HEK293T (cell line): ENCODE measurements around the gene TSPAN12.

ENCODE experiments used
- BHLHE40 ChIP-seq: fragments of 450-650 bp; IDR thresholded peaks from 2 replicates; pipeline ENCODE4 v1.6.1; 2016; ENCODE audit warnings: mild to moderate bottlenecking, moderate library complexity, borderline replicate concordance
- ELF4 ChIP-seq: fragments of 450-650 bp; IDR thresholded peaks from 2 replicates; pipeline ENCODE4 v1.6.1; 2017; ENCODE audit warnings: antibody characterized with exemption
- FOXA1 ChIP-seq: fragments of 450-650 bp; IDR thresholded peaks from 2 replicates; pipeline ENCODE4 v1.6.1; 2016; ENCODE audit warnings: mild to moderate bottlenecking
- FOXK2 ChIP-seq: fragments of 450-650 bp; IDR thresholded peaks from 2 replicates; pipeline ENCODE4 v1.6.1; 2016; ENCODE audit warnings: mild to moderate bottlenecking
- FOXM1 ChIP-seq: fragments of 450-650 bp; IDR thresholded peaks from 2 replicates; pipeline ENCODE4 v1.6.1; 2017; ENCODE audit warnings: mild to moderate bottlenecking, borderline replicate concordance
- HDGF ChIP-seq: fragments of 450-650 bp; IDR thresholded peaks from 2 replicates; pipeline ENCODE4 v1.6.1; 2017; ENCODE audit warnings: antibody characterized with exemption, borderline replicate concordance
- L3MBTL2 ChIP-seq: fragments of 450-650 bp; conservative IDR thresholded peaks from 2 replicates; pipeline ENCODE4 v1.6.1; 2016; ENCODE audit warnings: mild to moderate bottlenecking
- PKNOX1 ChIP-seq: fragments of 450-650 bp; IDR thresholded peaks from 2 replicates; pipeline ENCODE4 v1.6.1; 2016
- SP1 ChIP-seq: fragments of 450-650 bp; IDR thresholded peaks from 2 replicates; pipeline ENCODE4 v1.6.1; 2017
- SUZ12 ChIP-seq: fragments of 450-650 bp; IDR thresholded peaks from 2 replicates; pipeline ENCODE4 v1.6.1; 2016; ENCODE audit warnings: mild to moderate bottlenecking
- ZNF384 ChIP-seq: fragments of 450-650 bp; IDR thresholded peaks from 2 replicates; pipeline ENCODE4 v1.6.1; 2016

DNA sequence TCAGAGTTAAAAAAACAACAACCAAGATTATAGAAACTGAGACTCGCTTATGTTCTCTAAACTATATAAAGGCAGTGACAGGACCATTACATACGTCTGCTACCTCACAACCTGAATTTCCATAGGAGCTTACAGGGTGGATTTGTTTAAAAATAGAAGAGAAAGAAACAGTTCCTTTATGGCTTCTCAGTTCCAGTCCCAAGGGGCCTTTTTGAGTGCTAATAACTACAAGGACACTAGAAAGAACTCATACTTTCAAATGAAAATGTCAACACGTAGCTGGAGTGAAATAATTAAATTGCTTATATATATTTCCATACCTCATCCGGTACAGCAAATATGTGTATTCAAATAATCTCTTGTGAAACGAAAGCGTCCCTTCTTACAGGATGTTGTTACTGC, 19.7 kb downstream of the TSPAN12 start:
- TF ChIP-seq ZNF384 (no peak), BHLHE40 (no peak), FOXM1 (no peak), SP1 (no peak), PKNOX1 (no peak), HDGF (no peak), FOXK2 (no peak), SUZ12 (no peak), FOXA1 (no peak), L3MBTL2 (no peak), ELF4 (no peak)
